ENCODE results near the gene SUN3. TPM values are rescaled to one million over a fixed set of nuclear protein-coding genes. Genes with fewer than 3 reads are reported as not detected.

SUN3 gene
- total and polyA plus RNA-seq, 2 experiments from 2014 or later = not detected

DNA sequence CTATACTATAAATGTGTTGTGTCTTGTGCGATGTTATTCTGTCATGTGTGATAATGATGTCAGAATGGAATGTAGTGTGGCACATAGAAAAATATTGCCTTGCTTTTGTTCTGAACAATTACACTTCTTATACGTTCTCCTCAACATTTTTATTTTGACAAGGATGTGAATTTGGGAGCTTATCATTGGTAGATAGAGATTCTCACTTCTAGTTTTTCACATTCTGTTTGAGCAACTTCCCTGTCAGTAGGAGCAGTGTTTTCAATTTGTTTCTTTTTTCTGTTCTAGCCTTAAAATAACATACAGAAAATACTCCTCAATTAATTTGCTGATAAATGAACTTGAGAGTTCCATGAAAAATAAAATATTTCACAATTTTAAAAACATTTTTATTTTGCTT is 17.6 kb downstream of the SUN3 start:
- no peaks in the 10 kb centered on the region for H4K20me1 ChIP-seq (ENCODE audit: insufficient read depth)
- H3K4me3 ChIP-seq = no peak overlapping the region
- H3K4me2 ChIP-seq (ENCODE audit: unreplicated experiment) = no peak overlapping the region
- H3K9me3 ChIP-seq (ENCODE audit: low read depth) = no peaks in the 10 kb centered on the region
- no peaks in the 10 kb centered on the region for H3K79me2 ChIP-seq (ENCODE audit: insufficient read depth)
- no peaks in the 10 kb centered on the region for H3K27me3 ChIP-seq (replicated peaks; ENCODE audit: insufficient read depth)
- no peaks in the 10 kb centered on the region for H3F3A ChIP-seq (ENCODE audit: insufficient read depth)
- WGBS, 2 experiments (ENCODE audit: low coverage in 1 of 2, low lambda C conversion rate in 2 of 2, missing lambda C conversion rate in 2 of 2) = 65 to 68% methylated on average over 2 of the region's 2 CpGs
- H2AFZ ChIP-seq = no peak overlapping the region
- no peak overlapping the region for H3K9ac ChIP-seq
- no peak overlapping the region for H3K27ac ChIP-seq
- no peak for TF ChIP-seq EZH2 (IDR thresholded peaks at IDR 0.05; ENCODE audit: insufficient read depth, poor library complexity, severe bottlenecking)
- TF ChIP-seq EZH2phosphoT487 (IDR thresholded peaks at IDR 0.05; ENCODE audit: insufficient read depth, low read depth) = no peak
- in situ Hi-C loops (cut with MboI) = no loop called here
- no peaks in the 10 kb centered on the region for H3K4me1 ChIP-seq (ENCODE audit: insufficient read depth)
- no peaks in the 10 kb centered on the region for H3K36me3 ChIP-seq (ENCODE audit: low read depth)
- no peaks in the 10 kb centered on the region for H3K9me2 ChIP-seq (ENCODE audit: insufficient read depth)
- DNase-seq = no peak

DNA sequence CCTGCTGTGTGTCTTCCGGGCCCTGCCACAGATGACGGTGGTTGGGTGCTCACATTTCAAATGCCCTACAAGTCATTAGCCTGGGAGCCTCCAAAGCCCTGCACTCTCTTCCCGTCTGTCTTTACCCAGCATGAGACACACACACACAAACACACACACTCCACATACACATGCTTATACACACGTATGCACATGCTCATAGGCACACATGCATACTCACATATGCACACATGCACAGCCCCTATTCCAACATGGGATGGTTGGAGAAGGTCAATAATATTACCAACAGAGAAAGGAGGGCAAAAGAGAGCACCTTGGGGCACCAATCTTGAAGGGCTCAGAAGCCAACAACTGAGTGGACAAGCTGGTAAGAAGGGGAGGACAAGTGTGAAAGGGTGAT is 19.0 kb downstream of the SUN3 start:
- Histone ChIP-seq H2AFZ (no peak overlapping the region), H3F3A (ENCODE audit: insufficient read depth) (no peaks in the 10 kb centered on the region), H3K4me3 (no peak overlapping the region), H3K36me3 (ENCODE audit: low read depth) (no peaks in the 10 kb centered on the region), H3K4me2 (ENCODE audit: unreplicated experiment) (no peak overlapping the region), H3K79me2 (ENCODE audit: insufficient read depth) (no peaks in the 10 kb centered on the region), H3K9ac (no peak overlapping the region), H3K9me2 (ENCODE audit: insufficient read depth) (no peaks in the 10 kb centered on the region), H4K20me1 (ENCODE audit: insufficient read depth) (no peaks in the 10 kb centered on the region), H3K27ac (no peak overlapping the region), H3K4me1 (ENCODE audit: insufficient read depth) (no peaks in the 10 kb centered on the region), H3K9me3 (ENCODE audit: low read depth) (no peaks in the 10 kb centered on the region), H3K27me3 (replicated peaks; ENCODE audit: insufficient read depth) (no peaks in the 10 kb centered on the region)
- DNase-seq = no peak
- 69 to 74% methylated on average over 4 of the region's 4 CpGs for WGBS, 2 experiments (ENCODE audit: low coverage in 1 of 2, low lambda C conversion rate in 2 of 2, missing lambda C conversion rate in 2 of 2)
- TF ChIP-seq EZH2phosphoT487 (IDR thresholded peaks at IDR 0.05; ENCODE audit: insufficient read depth, low read depth) = no peak
- no peak for TF ChIP-seq EZH2 (IDR thresholded peaks at IDR 0.05; ENCODE audit: insufficient read depth, poor library complexity, severe bottlenecking)
- in situ Hi-C loops (cut with MboI) = no loop called here

DNA sequence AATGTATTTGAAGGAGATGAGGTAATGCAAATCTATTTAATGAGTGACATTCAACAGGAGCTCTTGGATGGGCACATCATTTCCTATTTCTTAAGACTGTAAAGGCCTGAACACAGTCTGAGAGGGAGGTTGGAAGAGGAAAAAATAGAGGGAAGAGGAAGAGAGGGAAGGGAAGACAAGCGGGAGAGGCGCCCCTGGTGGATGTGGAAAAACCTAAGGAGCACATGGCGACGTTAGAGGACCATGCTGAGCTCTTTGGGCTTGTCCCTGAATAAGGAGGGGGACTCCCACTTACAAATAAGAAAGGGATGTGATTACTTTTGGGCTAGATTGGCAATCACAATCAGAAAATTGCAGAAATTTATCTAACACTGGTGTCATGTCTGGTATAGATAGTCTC is 19.6 kb downstream of the SUN3 start:
- Histone ChIP-seq H3K4me2 (ENCODE audit: unreplicated experiment) (no peak overlapping the region), H3K9ac (no peak overlapping the region), H3K4me3 (no peak overlapping the region), H3K4me1 (ENCODE audit: insufficient read depth) (no peaks in the 10 kb centered on the region), H3K9me2 (ENCODE audit: insufficient read depth) (no peaks in the 10 kb centered on the region), H4K20me1 (ENCODE audit: insufficient read depth) (no peaks in the 10 kb centered on the region), H3K27me3 (replicated peaks; ENCODE audit: insufficient read depth) (no peaks in the 10 kb centered on the region), H3K27ac (no peak overlapping the region), H3K9me3 (ENCODE audit: low read depth) (no peaks in the 10 kb centered on the region), H3K36me3 (ENCODE audit: low read depth) (no peaks in the 10 kb centered on the region), H3K79me2 (ENCODE audit: insufficient read depth) (no peaks in the 10 kb centered on the region), H3F3A (ENCODE audit: insufficient read depth) (no peaks in the 10 kb centered on the region), H2AFZ (no peak overlapping the region)
- in situ Hi-C loops (cut with MboI) = no loop called here
- WGBS, 2 experiments (ENCODE audit: low coverage in 1 of 2, low lambda C conversion rate in 2 of 2, missing lambda C conversion rate in 2 of 2) = 60 to 78% methylated on average over 4 of the region's 4 CpGs
- DNase-seq = no peak
- TF ChIP-seq EZH2 (IDR thresholded peaks at IDR 0.05; ENCODE audit: insufficient read depth, poor library complexity, severe bottlenecking) (no peak), EZH2phosphoT487 (IDR thresholded peaks at IDR 0.05; ENCODE audit: insufficient read depth, low read depth) (no peak)

- Histone ChIP-seq H3K79me2 (ENCODE audit: insufficient read depth) (no peaks in the 10 kb centered on the region), H3K36me3 (ENCODE audit: low read depth) (no peaks in the 10 kb centered on the region), H4K20me1 (ENCODE audit: insufficient read depth) (no peaks in the 10 kb centered on the region), H3K4me2 (ENCODE audit: unreplicated experiment) (no peak overlapping the region), H2AFZ (no peak overlapping the region), H3K9me3 (ENCODE audit: low read depth) (no peaks in the 10 kb centered on the region), H3K4me1 (ENCODE audit: insufficient read depth) (no peaks in the 10 kb centered on the region), H3F3A (ENCODE audit: insufficient read depth) (no peaks in the 10 kb centered on the region), H3K27ac (no peak overlapping the region), H3K9ac (no peak overlapping the region), H3K27me3 (replicated peaks; ENCODE audit: insufficient read depth) (no peaks in the 10 kb centered on the region), H3K9me2 (ENCODE audit: insufficient read depth) (no peaks in the 10 kb centered on the region), H3K4me3 (no peak overlapping the region)
- WGBS, 2 experiments (ENCODE audit: low coverage in 1 of 2, low lambda C conversion rate in 2 of 2, missing lambda C conversion rate in 2 of 2) = 76 to 79% methylated on average over 6 of the region's 6 CpGs
- TF ChIP-seq EZH2 (IDR thresholded peaks at IDR 0.05; ENCODE audit: insufficient read depth, poor library complexity, severe bottlenecking) = no peak
- TF ChIP-seq EZH2phosphoT487 (IDR thresholded peaks at IDR 0.05; ENCODE audit: insufficient read depth, low read depth) = no peak
- in situ Hi-C loops (cut with MboI) = no loop called here
- DNase-seq = no peak
These were observed 22.0 kb downstream of the SUN3 start for GRCh38 chr7:48006866-48007265.

GRCh38 chr7:48004638-48005037 is 24.3 kb downstream of the SUN3 start:
- Histone ChIP-seq H3K4me2 (ENCODE audit: unreplicated experiment) (no peak overlapping the region), H3K4me1 (ENCODE audit: insufficient read depth) (peaks cover 5% of the 10 kb centered on the region; the same call in 1 of the 2 replicates), H4K20me1 (ENCODE audit: insufficient read depth) (no peaks in the 10 kb centered on the region), H3F3A (ENCODE audit: insufficient read depth) (peaks cover 11% of the 10 kb centered on the region; the same call in 1 of the 2 replicates), H3K9ac (no peak overlapping the region), H3K27me3 (replicated peaks; ENCODE audit: insufficient read depth) (no peaks in the 10 kb centered on the region), H3K4me3 (no peak overlapping the region), H2AFZ (peak overlapping the region; percentile 43; the same call in 1 of the 2 replicates), H3K9me2 (ENCODE audit: insufficient read depth) (no peaks in the 10 kb centered on the region), H3K36me3 (ENCODE audit: low read depth) (no peaks in the 10 kb centered on the region), H3K27ac (no peak overlapping the region), H3K79me2 (ENCODE audit: insufficient read depth) (no peaks in the 10 kb centered on the region), H3K9me3 (ENCODE audit: low read depth) (no peaks in the 10 kb centered on the region)
- WGBS, 2 experiments (ENCODE audit: low coverage in 1 of 2, low lambda C conversion rate in 2 of 2, missing lambda C conversion rate in 2 of 2) = 13 to 19% methylated on average over 5 of the region's 5 CpGs
- in situ Hi-C loops (cut with MboI) = no loop called here
- DNase-seq = no peak
- TF ChIP-seq EZH2 (IDR thresholded peaks at IDR 0.05; ENCODE audit: insufficient read depth, poor library complexity, severe bottlenecking) = no peak
- TF ChIP-seq EZH2phosphoT487 (IDR thresholded peaks at IDR 0.05; ENCODE audit: insufficient read depth, low read depth) = no peak
